Stimulated activated naive B cell treated with anti-CD40 and anti-IgM and Interleukin-4, amounts not matched to agents 10 μg/mL and 1 μg/mL and 100 μg/mL, for 72 hours (primary cell): ENCODE results near the gene OR4D10.
"Not testable (repeated sequence)": the region's sequence is repeated elsewhere in the genome, so short reads cannot be mapped to it uniquely, and the experiment has no call there.

Source experiments
- ATAC-seq, 2 donors: fragments of 150-1000 bp; cut with Tn5 transposase; replicated peaks; 2 replicates each; pipeline ENCODE4 v1.10.0; 2021; ENCODE audit warnings: moderate library complexity in 1 of 2
- DNase-seq: peaks from one replicate; pipeline ENCODE4 v3.0.0; 2021
- H3K27ac Mint-ChIP-seq: one replicate; pipeline ENCODE4 v1.8.0; 2022; ENCODE audit warnings: mild to moderate bottlenecking, mixed read lengths
- H3K27me3 Mint-ChIP-seq, 2 donors: one replicate each; pipeline ENCODE4 v1.8.0; 2022; ENCODE audit warnings: mixed read lengths in 2 of 2
- H3K36me3 Mint-ChIP-seq, 2 donors: one replicate each; pipeline ENCODE4 v1.8.0; 2022; ENCODE audit warnings: mixed read lengths in 2 of 2, mild to moderate bottlenecking in 1 of 2
- H3K4me1 Mint-ChIP-seq, 2 donors: one replicate each; pipeline ENCODE4 v1.8.0; 2022; ENCODE audit warnings: mixed read lengths in 2 of 2, mild to moderate bottlenecking in 1 of 2
- H3K4me3 Mint-ChIP-seq, 2 donors: one replicate each; pipeline ENCODE4 v1.8.0; 2022; ENCODE audit warnings: mild to moderate bottlenecking in 2 of 2, mixed read lengths in 2 of 2, moderate library complexity in 1 of 2
- H3K9me3 Mint-ChIP-seq, 2 donors: one replicate each; pipeline ENCODE4 v1.8.0; 2022; ENCODE audit warnings: mixed read lengths in 2 of 2, mild to moderate bottlenecking in 1 of 2

OR4D10 gene

DNA sequence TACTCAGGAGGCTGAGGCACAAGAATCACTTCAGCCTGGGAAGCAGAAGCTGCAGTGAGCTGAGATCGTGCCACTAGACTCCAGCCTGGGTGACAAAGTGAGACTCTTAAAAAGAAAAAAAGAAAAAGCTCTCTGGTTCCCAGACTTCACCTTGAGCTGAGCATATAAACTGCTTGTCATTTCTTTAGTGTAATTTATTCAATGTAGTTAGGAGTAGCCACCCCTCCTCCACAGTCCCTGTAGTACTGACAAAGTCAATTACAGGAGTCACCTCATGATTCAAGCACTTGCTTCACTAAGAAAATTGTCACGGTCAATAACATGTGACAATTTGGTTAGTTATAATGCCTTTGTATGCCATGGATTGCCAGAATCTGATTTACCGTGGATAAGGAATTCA, 7.2 kb downstream of the OR4D10 start:
- Mint-ChIP-seq H3K27me3 (peaks cover 0 to 5% of the 10 kb centered on the region in 2 donors), H3K4me3 (no peak overlapping the region), H3K9me3 (no peaks in the 10 kb centered on the region), H3K4me1 (peaks cover 9 to 10% of the 10 kb centered on the region in 2 donors), H3K27ac (no peak overlapping the region), H3K36me3 (no peaks in the 10 kb centered on the region)
- ATAC-seq (no peak), DNase-seq (no peak)

DNA sequence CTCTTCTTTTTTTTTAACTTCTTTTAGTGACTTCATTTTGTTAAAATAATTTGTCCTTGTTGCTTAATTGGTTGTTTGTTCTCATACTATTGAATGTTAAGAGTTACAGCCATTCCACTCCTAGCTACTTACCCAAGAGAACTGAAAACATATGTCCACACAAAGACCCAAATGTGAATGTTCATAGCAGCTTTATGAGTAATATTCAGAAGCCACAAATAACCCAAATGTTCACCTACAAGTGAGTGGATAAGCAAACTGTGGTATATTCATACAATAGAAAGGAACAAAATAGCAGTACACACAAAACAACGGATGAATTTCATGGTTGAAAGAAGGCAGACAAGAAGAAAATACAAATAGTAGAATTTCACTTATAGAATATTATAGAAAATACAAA, 28.8 kb downstream of the OR4D10 start:
- Mint-ChIP-seq H3K9me3 (peaks cover 0 to 2% of the 10 kb centered on the region in 2 donors), H3K4me3 (no peak overlapping the region), H3K4me1 (no peaks in the 10 kb centered on the region), H3K36me3 (no peaks in the 10 kb centered on the region), H3K27ac (no peak overlapping the region), H3K27me3 (peaks cover 0 to 6% of the 10 kb centered on the region in 2 donors)
- ATAC-seq (no peak), DNase-seq (no peak)

DNA sequence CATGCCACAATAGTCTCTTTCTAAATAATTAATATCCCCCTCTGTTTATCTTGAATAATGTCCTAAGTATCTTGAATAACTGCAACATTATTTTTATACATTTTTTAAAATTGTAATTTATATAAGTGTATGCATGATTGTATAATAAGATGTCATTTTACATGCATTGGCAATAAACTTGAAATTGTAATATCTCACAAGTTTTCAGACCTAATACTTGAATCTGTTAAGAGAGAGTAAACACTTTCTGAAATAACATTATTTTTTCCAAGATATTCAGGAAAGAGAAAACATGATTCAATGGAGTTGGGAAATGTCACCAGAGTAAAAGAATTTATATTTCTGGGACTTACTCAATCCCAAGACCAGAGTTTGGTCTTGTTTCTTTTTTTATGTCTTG, 30.2 kb downstream of the OR4D10 start, which contains the start of gene OR4D11:
Gene OR4D11, plus strand, starts transcription at position 301 of the 400 bp plus-strand sequence. Its CDS starts 0 bp downstream, at position 301.
- Mint-ChIP-seq H3K27me3 (peaks cover 0 to 6% of the 10 kb centered on the region in 2 donors), H3K27ac (no peak within 1 kb of the TSS), H3K4me3 (no peak within 1 kb of the TSS), H3K36me3 (no peaks in the 10 kb centered on the region), H3K9me3 (peaks cover 0 to 2% of the 10 kb centered on the region in 2 donors), H3K4me1 (no peaks in the 10 kb centered on the region)
- ATAC-seq: no peak
- no peak for DNase-seq

DNA sequence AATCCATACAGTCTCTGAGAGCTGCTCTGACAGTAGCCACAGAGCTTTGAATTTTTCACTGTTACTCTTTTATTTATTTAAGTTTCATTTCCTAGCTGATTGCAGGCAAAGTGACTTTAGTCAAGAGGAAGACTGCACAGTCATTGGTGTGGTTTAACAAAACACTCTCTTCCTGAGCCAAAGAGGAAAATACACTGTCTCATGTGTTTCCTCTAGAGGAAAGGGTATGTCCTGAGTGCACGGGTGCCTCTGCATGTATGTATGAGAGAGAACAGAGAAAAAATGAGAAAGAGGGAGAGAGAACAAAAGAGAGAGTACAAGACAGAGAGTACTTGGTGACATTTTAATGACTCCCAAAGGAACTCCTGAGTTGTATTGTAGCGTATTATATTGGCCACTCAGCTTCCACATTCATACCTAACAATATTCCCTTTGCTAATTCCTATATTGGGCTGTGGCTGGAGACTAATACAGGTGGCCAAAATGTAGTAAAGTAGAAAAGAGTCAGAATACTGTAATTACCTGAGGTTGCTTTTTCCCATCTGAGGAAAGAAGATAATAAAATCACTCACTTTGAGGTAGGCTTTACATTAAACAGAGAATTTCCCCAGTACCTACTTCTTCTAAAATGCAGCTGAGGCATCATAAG, 38.0 kb downstream of the OR4D10 start, which contains the start of gene OR4D9:
Gene OR4D9, plus strand, starts transcription at position 599 of the 649 bp plus-strand sequence. CDS start 3,374 bp downstream, outside the sequence.
- Mint-ChIP-seq H3K9me3 (no peaks in the 10 kb centered on the region), H3K27ac (no peak within 1 kb of the TSS), H3K4me3 (no peak within 1 kb of the TSS), H3K36me3 (no peaks in the 10 kb centered on the region), H3K4me1 (peaks cover 4 to 5% of the 10 kb centered on the region in 2 donors), H3K27me3 (peaks cover 7 to 10% of the 10 kb centered on the region in 2 donors)
- ATAC-seq (peak in 1 of 2 donors; percentile 27), DNase-seq (no peak)

DNA sequence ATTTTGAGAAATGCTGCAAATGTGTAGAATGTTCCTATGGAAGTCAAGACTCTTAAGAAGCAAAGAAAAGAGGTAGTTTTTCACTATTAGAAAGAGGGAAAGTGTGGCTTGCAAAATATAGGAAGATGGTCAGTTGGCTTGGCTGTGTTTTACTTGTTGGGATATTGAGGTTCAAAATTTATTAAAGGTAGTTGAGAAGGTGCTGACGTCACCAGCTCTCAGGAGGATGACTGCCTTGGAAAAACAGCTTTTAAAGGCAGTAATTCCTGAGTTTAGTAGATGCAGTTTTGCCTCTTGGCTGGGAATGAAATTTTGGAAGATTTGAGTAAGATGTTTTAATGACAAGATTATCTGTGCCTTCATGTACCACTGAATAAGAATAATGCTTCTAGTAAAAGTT, 38.6 kb downstream of the OR4D10 start:
- no peaks in the 10 kb centered on the region for H3K36me3 Mint-ChIP-seq
- no peaks in the 10 kb centered on the region for H3K9me3 Mint-ChIP-seq
- H3K27ac Mint-ChIP-seq: no peak overlapping the region
- ATAC-seq (no peak), DNase-seq (no peak)
- peaks cover 4 to 5% of the 10 kb centered on the region in 2 donors for H3K4me1 Mint-ChIP-seq
- H3K27me3 Mint-ChIP-seq: peaks cover 7 to 10% of the 10 kb centered on the region in 2 donors
- no peak overlapping the region for H3K4me3 Mint-ChIP-seq

DNA sequence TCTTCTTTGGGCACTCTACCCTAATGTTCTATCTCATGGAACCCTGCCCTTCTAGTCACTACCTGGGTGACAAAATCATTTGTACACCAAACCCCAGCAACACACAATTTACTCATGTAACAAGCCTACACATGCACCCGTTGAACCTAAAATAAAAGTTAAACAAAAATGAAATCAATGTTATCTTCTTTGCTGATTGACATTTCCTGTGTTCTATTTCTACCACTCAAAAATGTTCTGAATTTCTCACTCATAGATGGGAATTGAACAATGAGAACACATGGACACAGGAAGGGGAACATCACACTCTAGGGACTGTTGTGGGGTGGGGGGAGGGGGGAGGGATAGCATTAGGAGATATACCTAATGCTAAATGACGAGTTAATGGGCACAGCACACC, 47.0 kb downstream of the OR4D10 start:
- H3K27me3 Mint-ChIP-seq: peaks cover 4 to 11% of the 10 kb centered on the region in 2 donors
- H3K27ac Mint-ChIP-seq, H3K4me3 Mint-ChIP-seq, ATAC-seq, H3K36me3 Mint-ChIP-seq, H3K4me1 Mint-ChIP-seq, DNase-seq, H3K9me3 Mint-ChIP-seq: not testable (repeated sequence)

DNA sequence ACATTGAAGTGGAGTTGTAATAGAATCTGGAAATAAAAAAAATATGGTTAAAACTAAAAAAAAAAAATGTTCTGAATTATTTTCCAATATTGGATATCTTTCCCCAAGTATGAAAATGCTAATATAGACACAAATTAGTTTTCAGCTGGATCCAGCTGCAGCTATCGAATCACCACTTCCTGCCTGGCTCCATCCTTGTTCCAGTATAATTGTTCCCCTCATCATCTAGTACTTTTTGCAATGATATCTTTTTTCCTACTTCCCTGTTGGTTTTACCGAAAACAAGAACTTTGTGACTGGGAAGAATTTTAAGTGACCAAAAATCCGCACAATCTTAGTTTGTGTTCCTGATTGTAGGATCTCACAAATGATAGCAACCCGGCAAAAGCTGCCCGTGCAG, 47.6 kb downstream of the OR4D10 start:
- H3K4me3 Mint-ChIP-seq: no peak overlapping the region
- H3K36me3 Mint-ChIP-seq: no peaks in the 10 kb centered on the region
- DNase-seq: no peak
- no peaks in the 10 kb centered on the region for H3K9me3 Mint-ChIP-seq
- peaks cover 5% of the 10 kb centered on the region in 2 donors for H3K27me3 Mint-ChIP-seq
- no peak for ATAC-seq
- H3K27ac Mint-ChIP-seq: no peak overlapping the region
- no peaks in the 10 kb centered on the region for H3K4me1 Mint-ChIP-seq

DNA sequence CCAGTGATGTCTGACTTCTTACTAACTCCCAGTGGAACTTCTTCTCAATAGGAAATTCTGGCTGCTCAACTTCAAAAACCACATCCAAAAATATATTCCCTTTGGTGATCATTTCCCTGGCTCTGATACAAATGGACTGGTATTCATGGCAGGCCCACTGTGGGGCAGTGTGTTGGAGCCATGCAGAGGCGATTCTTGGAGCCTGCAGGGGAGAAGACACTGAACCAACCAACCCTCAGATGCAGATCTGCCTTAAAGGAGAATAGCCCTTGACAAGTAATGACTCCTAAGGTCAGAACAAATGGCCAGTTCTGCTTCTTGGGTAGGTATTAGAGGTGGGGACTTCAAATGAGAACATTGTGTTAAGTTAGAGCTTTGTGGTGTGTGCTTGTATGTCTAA, 50.4 kb downstream of the OR4D10 start:
- Mint-ChIP-seq H3K9me3 (no peaks in the 10 kb centered on the region), H3K27ac (no peak overlapping the region), H3K27me3 (peaks cover 5% of the 10 kb centered on the region in 2 donors), H3K4me3 (no peak overlapping the region), H3K4me1 (no peaks in the 10 kb centered on the region), H3K36me3 (no peaks in the 10 kb centered on the region)
- DNase-seq (no peak), ATAC-seq (no peak)

DNA sequence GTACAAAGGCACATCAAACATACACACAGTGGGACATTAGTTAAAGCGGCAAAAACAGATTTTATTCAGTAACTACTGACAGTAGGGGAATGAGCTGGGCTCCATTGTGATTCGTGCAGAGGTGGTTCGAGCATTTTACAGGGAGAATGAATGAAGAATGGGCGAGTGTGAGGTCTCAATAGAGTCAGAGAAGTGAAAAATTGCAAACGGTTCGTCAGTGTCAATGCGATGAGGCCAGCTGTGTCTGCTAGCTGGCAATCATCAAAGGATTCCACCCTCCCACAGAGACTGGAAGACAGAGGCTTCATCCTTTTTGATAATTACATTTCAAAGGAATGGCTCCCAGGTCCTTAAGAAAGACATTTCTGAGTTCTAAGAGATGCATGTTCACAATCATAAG, 55.6 kb downstream of the OR4D10 start:
- Mint-ChIP-seq H3K27me3 (peaks cover 12 to 14% of the 10 kb centered on the region in 2 donors), H3K4me3 (no peak overlapping the region), H3K9me3 (no peaks in the 10 kb centered on the region), H3K27ac (no peak overlapping the region), H3K36me3 (no peaks in the 10 kb centered on the region), H3K4me1 (no peaks in the 10 kb centered on the region)
- no peak for ATAC-seq
- DNase-seq: no peak
